ENCODE results near the gene DES. TPM values are rescaled to one million over a fixed set of nuclear protein-coding genes. Genes with fewer than 3 reads are reported as not detected.

DES gene
- total and polyA plus RNA-seq, 9 of the 15 experiments (the other 6 are each of a cell fraction or from before 2014, with no cell fraction given): 2.5 to 58.9 (median 21.9) TPM

- TF ChIP-seq BRF1 (IDR thresholded peaks at IDR 0.05; ENCODE audit: borderline replicate concordance, extremely low read depth, insufficient read length): no peak
- no peak for TF ChIP-seq JUND (IDR thresholded peaks at IDR 0.05; ENCODE audit: borderline replicate concordance, low read depth, low read length)
- no peak for TF ChIP-seq JUND (tag; IDR thresholded peaks at IDR 0.05; ENCODE audit: borderline replicate concordance, low read depth, low read length)
- TF ChIP-seq CTCFL (IDR thresholded peaks at IDR 0.05; ENCODE audit: borderline replicate concordance, insufficient read depth, low read depth, low read length, poor library complexity, severe bottlenecking): no peak
Measured at GRCh38 chr2:219470429-219470828, 52.3 kb downstream of the DES start (continued).

- intact Hi-C loops (cut with micrococcal nuclease) (no loop called here), in situ Hi-C loops (cut with MboI) (loop anchor here (10.0 kb wide), 1 partner anchor 53 kb away; no protein-coding TSS in a partner anchor)
- Histone ChIP-seq H3K9me1 (ENCODE audit: control insufficient read depth, insufficient read depth, low read length) (no peaks in the 10 kb centered on the region), H3K79me2 (ENCODE audit: control insufficient read depth, insufficient read depth, low read length) (no peaks in the 10 kb centered on the region), H3K36me3 (ENCODE audit: control insufficient read depth, insufficient read depth, low read length) (no peaks in the 10 kb centered on the region), H2AFZ (ENCODE audit: low read depth, low read length) (no peak overlapping the region), H3K4me2 (ENCODE audit: insufficient read depth, low read length) (no peak overlapping the region), H3K4me1 (replicated peaks in 1 of 2; ENCODE audit: control insufficient read depth in 2 of 2, insufficient read depth in 2 of 2, low read length in 2 of 2) (peaks cover 19 to 65% of the 10 kb centered on the region in 2 experiments; a peak in 4 of 5 replicates), H3K27ac (ENCODE audit: extremely low read depth, low read depth, low read length) (no peak overlapping the region), H3K27me3 (ENCODE audit: control insufficient read depth in 2 of 2, insufficient read depth in 2 of 2, low read length in 2 of 2) (no peaks in the 10 kb centered on the region), H3K4me3 (no peak overlapping the region), H3K9ac (ENCODE audit: insufficient read depth in 1 of 2, low read depth in 2 of 2, low read length in 2 of 2) (no peak overlapping the region), H3K9me3 (replicated peaks; ENCODE audit: control insufficient read depth, insufficient read depth, low read depth, low read length) (no peaks in the 10 kb centered on the region), H4K20me1 (replicated peaks; ENCODE audit: control insufficient read depth, insufficient read depth, low read length) (no peaks in the 10 kb centered on the region)
- no peak for ATAC-seq
- POLR2A ChIA-PET: interaction anchor here (0.7 to 0.8 kb wide), 2 partner anchors 10 to 248 kb away, joined by 3 to 4 read pairs; no protein-coding TSS in a partner anchor
- CTCF ChIA-PET (ENCODE audit: low intra/inter-chr PET ratio): no interaction called here
- 67% methylated on average over 8 of the region's 22 CpGs for WGBS (ENCODE audit: insufficient coverage, low coverage, missing lambda C conversion rate)
- DNase-seq (ENCODE audit: extremely low read depth in 1 of 4, low spot score in 3 of 4): no peak
- FAIRE-seq: no peak
- BruUV-seq (replicated peaks): no TSS peak
- TF ChIP-seq LEF1 (IDR thresholded peaks at IDR 0.05): no peak
- TF ChIP-seq ADNP (tag; IDR thresholded peaks at IDR 0.05): no peak
- no peak for TF ChIP-seq MBD2 (IDR thresholded peaks at IDR 0.05; ENCODE audit: borderline replicate concordance, low read depth)
- no peak for TF ChIP-seq XRCC5 (IDR thresholded peaks at IDR 0.05; ENCODE audit: low read depth, low read length)
- TF ChIP-seq ARID1B (IDR thresholded peaks at IDR 0.05): no peak
- no peak for TF ChIP-seq KAT2B (IDR thresholded peaks at IDR 0.05; ENCODE audit: low read depth, low read length)
- no peak for TF ChIP-seq EGR1 (conservative IDR thresholded peaks at IDR 0.05)
- TF ChIP-seq HMGXB4 (CRISPR knock-in tag; IDR thresholded peaks at IDR 0.05): no peak
- TF ChIP-seq ID3 (CRISPR knock-in tag; IDR thresholded peaks at IDR 0.05): no peak
- TF ChIP-seq ID3 (tag; IDR thresholded peaks at IDR 0.05): no peak
Measured at GRCh38 chr2:219471476-219472371, 53.5 kb downstream of the DES start.

All from K562 (cell line).